MG63 (cell line): Measurements from ENCODE around the gene TMCO2. TPM values are rescaled to one million over a fixed set of nuclear protein-coding genes. Genes with fewer than 3 reads are reported as not detected.

ENCODE experiments used
- DNase-seq: peaks from one replicate; pipeline ENCODE4 v3.0.0-alpha.2; 2020
- H3K27me3 ChIP-seq: fragments of 250-450 bp; sonication (Bioruptor Pico); 2 replicates; pipeline ENCODE4 v1.5.1; 2020; ENCODE audit warnings: mild to moderate bottlenecking, moderate library complexity
- H3K36me3 ChIP-seq: fragments of 250-450 bp; sonication (Bioruptor Pico); 2 replicates; pipeline ENCODE4 v1.5.1; 2020; ENCODE audit warnings: mild to moderate bottlenecking, moderate library complexity
- H3K4me3 ChIP-seq: fragments of 250-450 bp; sonication (Bioruptor Pico); 2 replicates; pipeline ENCODE4 v1.5.1; 2020; ENCODE audit warnings: mild to moderate bottlenecking, moderate library complexity
- H3K9me3 ChIP-seq: fragments of 250-450 bp; sonication (Bioruptor Pico); 2 replicates; pipeline ENCODE4 v1.5.1; 2020; ENCODE audit warnings: mild to moderate bottlenecking, moderate library complexity
- total RNA-seq: library from RNA; depleted of rRNA; stranded (reverse); fragments of >200 nt; shearing (Covaris generic); gene quantifications from 2 replicates; pipeline ENCODE4 v1.2.3, GENCODE V29; 2014; ENCODE audit warnings: low replicate concordance; rRNA removed

Gene TMCO2
- total RNA-seq, 1 experiment from 2014 or later, result not detected

DNA sequence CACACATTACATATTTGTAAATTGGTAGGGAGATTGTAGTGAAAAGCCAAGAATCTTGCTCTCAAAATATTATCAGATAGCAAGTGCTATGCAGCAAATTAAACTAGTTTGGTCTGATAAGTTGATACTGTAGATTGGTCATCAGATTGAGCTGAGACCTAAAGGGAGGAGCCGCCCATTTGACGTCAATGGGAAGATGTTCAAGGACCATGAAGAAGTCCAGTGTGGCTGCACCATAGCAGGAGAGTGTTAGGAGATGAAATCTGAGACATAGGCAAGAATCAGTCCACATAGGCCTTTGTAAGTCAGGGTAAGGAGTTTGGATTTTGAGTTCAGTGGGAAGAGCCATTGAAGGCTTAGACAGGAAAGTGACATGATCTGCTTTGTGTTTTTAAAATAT, 26.6 kb downstream of the TMCO2 start:
- H3K27me3 ChIP-seq, result no peaks in the 10 kb centered on the region
- no peak overlapping the region for H3K4me3 ChIP-seq
- H3K36me3 ChIP-seq, result peaks cover 78% of the 10 kb centered on the region
- DNase-seq, result no peak
- H3K9me3 ChIP-seq, result no peaks in the 10 kb centered on the region

DNA sequence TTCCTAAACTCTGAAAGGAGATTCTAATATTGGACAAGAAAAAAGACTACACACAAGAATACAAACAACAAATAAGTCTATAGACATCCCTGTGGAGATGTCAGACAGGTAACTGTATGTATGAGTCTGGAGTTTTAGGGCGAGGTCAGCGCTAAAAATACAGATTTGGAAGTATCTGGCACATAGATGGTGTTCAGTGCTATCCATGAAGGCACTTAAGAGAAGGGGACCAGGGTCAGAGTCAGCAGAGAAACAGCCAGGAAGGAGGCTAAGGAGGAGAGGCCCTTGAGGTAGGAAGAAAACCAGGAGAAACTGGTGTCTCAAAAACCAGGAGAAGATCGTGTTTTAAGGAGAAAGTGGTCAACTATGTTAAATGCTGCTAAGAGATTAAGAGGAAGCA, 28.4 kb downstream of the TMCO2 start:
- Histone ChIP-seq H3K4me3 (no peak overlapping the region), H3K36me3 (peaks cover 69% of the 10 kb centered on the region), H3K9me3 (no peaks in the 10 kb centered on the region), H3K27me3 (no peaks in the 10 kb centered on the region)
- DNase-seq, result no peak

DNA sequence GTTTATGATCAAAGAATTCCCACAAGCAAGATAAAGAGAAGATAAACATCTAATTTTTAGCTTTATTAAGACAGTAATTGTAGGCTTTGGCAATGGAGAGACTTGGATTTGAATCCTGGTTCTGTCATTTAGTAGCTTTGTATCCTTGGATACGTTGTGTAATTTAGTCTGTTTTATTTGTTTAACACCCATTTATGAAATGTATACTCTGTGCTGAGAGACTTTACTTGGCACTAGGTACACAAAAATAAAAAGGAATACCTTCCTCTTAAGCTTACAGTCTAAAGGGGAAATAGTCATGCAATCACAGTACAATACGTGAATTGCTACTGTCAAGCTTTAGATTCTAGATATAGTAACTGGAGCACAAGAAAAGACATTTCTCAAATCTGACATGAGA, 34.1 kb downstream of the TMCO2 start:
- Histone ChIP-seq H3K36me3 (peaks cover 48% of the 10 kb centered on the region), H3K4me3 (no peak overlapping the region), H3K27me3 (no peaks in the 10 kb centered on the region), H3K9me3 (no peaks in the 10 kb centered on the region)
- DNase-seq, result no peak

DNA sequence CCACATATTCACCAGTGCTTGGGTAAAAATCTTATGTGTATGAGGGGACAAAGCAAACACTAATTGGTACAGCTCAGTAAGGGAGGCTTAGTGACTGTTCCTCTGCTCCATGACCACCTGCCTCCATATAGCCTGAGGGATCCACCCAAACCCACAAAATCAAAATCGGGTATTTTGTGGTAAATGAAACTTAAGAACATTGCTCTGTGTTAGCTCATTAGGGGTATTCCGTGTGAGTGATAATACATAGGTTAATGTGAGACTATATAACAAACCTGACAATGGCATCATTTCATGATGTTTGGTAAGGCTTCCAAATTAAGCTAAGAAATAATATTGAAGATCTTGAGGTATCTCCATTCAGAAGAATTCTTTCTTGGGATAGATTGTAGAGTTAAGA, 43.6 kb downstream of the TMCO2 start:
- H3K36me3 ChIP-seq, result peaks cover 62% of the 10 kb centered on the region
- no peak overlapping the region for H3K4me3 ChIP-seq

DNA sequence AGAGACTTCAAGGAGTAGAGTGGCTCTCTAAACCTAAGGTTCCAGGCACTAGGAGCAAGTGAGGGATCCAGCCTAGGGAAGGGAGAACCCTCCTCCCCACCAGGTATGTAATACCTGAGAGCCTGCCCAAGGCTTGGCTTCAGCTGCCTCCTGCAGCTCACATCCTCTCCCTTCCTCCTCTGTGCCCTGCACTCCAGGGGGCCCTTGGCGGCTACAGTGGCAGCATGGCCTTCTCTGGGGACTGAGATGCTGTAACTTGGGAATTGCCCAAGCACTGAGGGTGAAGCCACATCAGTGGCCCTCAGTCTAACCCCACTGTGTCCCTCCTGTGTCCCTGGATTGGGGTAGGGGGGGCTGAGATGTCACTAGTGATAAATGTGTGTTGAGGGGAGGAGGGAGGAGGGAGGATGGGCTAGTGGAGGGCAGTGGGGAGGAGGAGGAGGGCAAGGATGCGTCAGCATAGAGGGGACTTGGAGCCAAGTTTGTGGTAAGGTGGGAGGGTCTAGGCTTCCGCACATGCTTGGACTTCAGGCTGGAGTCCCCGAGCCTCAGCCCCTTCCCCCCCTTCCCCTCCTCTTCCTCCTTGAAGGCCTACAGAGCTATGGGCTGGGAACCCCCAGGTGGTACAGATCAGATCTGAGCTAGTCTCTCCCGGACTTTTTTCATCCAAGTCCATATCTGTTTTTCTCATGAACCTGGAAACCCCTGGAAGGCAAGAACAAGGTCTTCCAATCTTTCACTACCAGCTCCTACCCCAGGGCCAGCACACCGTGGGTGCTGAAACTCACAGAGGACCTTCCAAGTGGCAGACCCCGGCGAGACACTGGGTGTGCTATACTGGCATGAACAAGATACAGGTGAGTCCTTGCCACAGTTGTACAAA, 51.9 kb downstream of the TMCO2 start:
- Histone ChIP-seq H3K4me3 (no peak overlapping the region), H3K9me3 (no peaks in the 10 kb centered on the region), H3K27me3 (no peaks in the 10 kb centered on the region), H3K36me3 (peaks cover 8% of the 10 kb centered on the region; the same call in 1 of the 2 replicates)
- no peak for DNase-seq

More for the DNA sequence above, 43.6 kb downstream of the TMCO2 start:
- H3K9me3 ChIP-seq, result no peaks in the 10 kb centered on the region
- no peak for DNase-seq
- H3K27me3 ChIP-seq, result no peaks in the 10 kb centered on the region

DNA sequence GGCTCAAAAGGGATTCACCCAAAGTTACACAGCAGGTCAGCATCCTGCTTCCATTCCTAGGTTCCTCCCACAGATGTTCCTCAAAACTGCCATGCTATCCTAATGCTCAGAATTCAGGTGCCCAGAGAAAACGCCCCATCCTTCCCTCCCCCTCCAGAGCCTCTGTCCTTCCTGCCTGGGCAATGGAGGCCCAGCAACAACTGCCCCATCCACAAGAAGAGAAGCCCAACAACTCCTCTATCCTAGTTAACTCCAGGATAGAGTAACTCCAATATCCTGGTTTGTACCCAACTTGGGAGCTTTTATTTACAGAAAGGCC, 52.5 kb downstream of the TMCO2 start:
- no peak for DNase-seq
- H3K9me3 ChIP-seq, result no peaks in the 10 kb centered on the region
- H3K27me3 ChIP-seq, result no peaks in the 10 kb centered on the region
- H3K4me3 ChIP-seq, result no peak overlapping the region
- H3K36me3 ChIP-seq, result peaks cover 6% of the 10 kb centered on the region; the same call in 1 of the 2 replicates

DNA sequence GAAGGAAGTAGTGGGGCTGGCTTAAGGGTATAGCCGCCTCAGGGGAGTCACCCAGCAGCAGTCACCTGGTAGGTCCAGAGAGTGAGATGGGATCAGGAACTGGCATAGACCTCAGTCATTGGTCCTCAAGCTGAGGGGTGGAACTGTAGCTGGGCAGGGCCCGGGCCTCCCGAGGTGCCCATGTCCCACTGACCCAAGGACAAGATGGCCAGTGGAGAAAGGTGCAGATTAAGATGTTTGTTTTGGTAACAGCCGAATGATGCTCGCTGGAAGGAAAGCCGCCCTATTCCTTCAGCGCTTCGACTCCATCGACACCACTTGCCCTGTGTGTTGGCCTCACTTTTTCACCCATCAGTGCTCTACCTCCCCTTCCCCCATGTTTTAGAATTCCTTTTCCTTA, 52.9 kb downstream of the TMCO2 start:
- Histone ChIP-seq H3K4me3 (no peak overlapping the region), H3K27me3 (no peaks in the 10 kb centered on the region), H3K9me3 (no peaks in the 10 kb centered on the region), H3K36me3 (0 out of 2 replicates have a peak, but pooled peaks cover 1% of the 10 kb centered on the region)
- DNase-seq, result no peak

DNA sequence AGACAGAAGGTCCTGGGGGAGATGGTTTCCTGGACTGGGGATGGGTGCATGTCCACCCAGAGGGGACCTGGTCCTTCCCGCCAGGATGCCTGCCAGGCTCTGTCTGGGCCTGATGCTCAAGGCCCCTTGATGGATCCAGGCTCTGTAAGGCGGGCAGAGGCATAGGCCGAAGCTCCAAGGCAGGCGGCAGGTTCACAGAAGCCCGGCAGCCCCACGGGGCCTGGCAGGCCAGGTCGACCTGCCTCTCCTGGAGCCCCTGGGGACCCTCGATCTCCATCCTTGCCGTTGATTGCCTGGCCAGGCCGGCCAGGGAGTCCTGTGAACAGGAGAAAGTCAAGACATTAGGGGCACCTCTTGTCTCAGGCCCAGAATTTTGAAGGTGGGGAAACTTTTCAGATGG, 53.3 kb downstream of the TMCO2 start:
- no peak for DNase-seq
- no peaks in the 10 kb centered on the region for H3K27me3 ChIP-seq
- H3K4me3 ChIP-seq, result no peak overlapping the region
- H3K9me3 ChIP-seq, result no peaks in the 10 kb centered on the region
- H3K36me3 ChIP-seq, result no peaks in the 10 kb centered on the region

Other genes starting within 250 kb of the TMCO2 start
- 164 and 175 TPM in 2 replicates for gene CAP1, start 207.2 kb upstream of the TMCO2 start, total RNA-seq
- gene PPT1, start 150.7 kb upstream of the TMCO2 start, total RNA-seq, result 67.5 and 97.0 TPM in 2 replicates
- 3.6 and 4.0 TPM in 2 replicates for gene RLF, start 86.5 kb upstream of the TMCO2 start, total RNA-seq
- 36.7 and 52.8 TPM in 2 replicates for gene ZMPSTE24, start 10.3 kb downstream of the TMCO2 start, total RNA-seq
- 2.0 TPM in 1 of 2 replicates, not detected in the other for gene COL9A2, start 69.3 kb downstream of the TMCO2 start, total RNA-seq
- gene SMAP2, start 125.8 kb downstream of the TMCO2 start, total RNA-seq, result 95.8 and 98.2 TPM in 2 replicates
- 0.66 and 7.2 TPM in 2 replicates for gene ZFP69B, start 202.5 kb downstream of the TMCO2 start, total RNA-seq
- 2.6 and 2.8 TPM in 2 replicates for gene ZFP69, start 229.4 kb downstream of the TMCO2 start, total RNA-seq